Stimulated activated CD4-positive, alpha-beta T cell treated with anti-CD3 and anti-CD28 coated beads, Interleukin-1b, Interleukin-23, amount 100 ng/mL, for 24 hours (primary cell): ENCODE results near the gene TTI1.

Experiments used
- DNase-seq, 4 experiments: peaks; one replicate each; pipeline ENCODE4 v3.0.0-alpha.2; 2020; ENCODE audit warnings: low read depth in 4 of 4, low spot score in 1 of 4

The TTI1 gene

DNA sequence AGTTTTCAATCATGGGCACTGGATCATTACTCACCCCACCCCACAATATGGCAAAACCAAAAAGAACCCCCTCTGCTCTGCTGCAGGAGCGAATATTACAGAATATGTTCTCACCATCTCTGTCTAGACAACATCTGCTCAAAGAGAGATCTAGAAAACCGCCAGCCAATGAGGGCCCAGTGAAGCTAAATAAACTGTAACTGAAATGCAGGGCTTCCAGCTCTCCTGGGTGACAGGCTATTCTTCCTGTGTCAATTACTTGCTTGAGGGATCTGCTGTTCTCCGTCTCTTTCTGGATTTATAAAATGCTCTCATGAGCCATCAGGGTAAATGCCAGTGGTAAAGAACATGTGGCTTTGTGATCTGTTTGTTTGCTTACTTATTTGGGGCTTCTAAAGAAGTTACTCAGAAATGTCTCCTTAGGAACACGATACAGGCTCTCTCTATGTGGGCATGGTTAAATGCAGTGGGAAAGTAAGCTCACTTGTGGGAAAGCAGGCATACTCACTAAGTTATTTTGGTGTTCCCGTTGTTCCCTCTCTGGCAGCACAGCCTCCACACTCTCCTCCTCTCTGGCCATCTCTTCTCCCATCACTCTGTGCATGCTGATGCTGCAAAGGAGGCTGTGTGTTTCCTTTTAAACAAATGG, 44.8 kb downstream of the TTI1 start:
- DNase-seq = no peak

DNA sequence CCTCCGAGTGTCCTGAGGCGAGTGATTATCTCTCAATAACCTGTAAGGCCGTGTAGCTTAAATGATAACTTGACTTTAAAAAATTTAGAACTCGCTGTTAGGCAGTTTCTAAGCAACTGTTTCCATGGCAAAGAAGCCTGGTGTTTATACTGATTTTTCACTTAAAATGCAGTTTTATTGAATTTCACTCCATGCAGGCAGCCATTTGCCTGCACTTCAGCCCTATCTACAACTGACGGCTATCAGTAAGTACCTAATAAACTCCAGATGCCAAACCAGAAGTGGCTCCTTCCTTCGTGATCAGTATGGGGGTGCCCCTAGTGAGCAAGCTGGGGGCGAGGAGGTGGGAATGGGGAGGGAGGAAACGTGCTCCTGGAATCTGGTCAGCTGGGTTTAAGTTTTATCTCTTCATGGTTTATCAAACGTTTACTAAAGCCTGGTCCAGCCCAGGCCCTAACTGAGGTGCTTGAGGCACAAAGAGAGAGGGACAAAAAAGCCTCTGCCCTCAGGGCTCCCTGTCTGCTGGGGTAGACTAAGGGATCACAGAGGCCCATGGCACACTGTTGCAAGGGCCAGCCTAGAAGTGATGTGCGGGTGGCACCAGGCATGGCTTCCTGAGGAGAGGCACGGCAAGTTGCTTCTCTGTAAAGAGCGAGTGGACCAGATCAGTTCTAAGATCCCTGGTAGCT, 45.5 kb downstream of the TTI1 start:
- DNase-seq = no peak

DNA sequence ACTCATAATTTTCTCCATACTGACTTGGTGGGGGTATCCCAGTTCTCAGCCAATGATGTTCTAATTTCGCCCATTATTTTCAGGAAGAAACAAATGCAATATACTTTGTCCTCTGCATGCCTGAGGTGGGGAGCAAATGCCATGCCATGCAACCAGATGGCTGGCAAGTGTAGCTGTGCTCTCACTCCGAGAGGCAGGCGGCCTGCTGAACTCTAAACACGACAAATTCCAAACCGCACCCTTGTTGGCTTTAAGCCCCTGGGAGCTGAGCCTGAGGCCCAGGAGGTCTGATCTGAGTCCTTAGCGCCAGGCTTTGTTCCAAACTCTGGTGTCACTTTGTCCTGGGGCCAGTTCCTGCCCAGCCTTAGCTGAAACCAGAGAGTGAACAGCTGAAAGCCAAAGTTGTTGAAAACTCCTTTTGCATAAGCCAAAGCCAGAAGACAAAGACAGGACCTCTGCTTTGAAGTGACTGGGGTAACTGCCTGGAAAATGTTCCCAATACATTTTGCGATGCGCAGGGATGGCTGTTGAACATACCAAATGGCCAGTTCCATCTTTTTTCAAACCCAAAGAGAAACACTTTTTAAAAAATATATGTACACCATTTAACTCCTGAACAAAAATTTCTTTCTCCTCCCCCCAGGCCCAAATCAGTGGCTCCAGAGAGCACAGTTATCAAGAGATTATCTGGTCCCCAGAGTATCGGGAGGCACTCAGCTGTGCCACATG, 46.2 kb downstream of the TTI1 start:
- DNase-seq = no peak

DNA sequence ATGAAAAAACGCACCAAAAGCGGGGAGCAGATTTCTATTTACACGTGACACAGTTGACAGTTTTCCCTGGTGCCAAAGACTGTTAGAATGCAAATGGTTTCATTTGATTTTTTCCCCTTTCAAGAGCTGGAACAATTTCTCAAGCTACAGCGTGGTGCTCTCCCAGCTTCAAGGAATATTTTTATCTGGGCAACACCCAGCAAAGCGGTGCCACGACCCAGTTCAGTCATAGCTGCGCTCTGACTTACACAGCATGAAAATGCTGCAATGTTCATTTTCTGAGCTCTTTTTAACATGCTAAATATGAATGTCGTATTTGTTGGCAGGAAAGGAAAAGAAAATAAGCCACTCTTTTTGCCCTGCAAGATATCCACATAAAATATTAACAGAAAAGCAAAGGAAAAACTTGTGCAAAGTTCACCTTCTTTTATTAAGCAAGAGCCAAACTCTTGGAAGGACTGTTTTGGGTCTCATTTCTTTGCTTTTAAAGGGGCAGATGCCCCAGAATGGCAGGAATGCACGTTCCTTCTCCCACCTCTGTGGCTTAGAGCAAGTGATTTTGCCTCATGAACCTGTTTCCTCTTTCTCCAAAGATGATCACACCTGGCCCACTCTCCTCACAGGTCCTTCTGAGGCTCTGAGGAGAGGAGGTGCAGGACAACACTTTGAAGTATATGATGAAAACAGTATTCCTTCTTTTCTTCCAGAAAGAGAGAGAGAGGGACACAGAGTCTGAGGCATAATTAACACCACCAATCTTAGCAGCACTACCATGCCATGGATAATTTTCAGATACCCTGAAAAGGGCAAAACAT, 47.0 kb downstream of the TTI1 start:
- no peak for DNase-seq

DNA sequence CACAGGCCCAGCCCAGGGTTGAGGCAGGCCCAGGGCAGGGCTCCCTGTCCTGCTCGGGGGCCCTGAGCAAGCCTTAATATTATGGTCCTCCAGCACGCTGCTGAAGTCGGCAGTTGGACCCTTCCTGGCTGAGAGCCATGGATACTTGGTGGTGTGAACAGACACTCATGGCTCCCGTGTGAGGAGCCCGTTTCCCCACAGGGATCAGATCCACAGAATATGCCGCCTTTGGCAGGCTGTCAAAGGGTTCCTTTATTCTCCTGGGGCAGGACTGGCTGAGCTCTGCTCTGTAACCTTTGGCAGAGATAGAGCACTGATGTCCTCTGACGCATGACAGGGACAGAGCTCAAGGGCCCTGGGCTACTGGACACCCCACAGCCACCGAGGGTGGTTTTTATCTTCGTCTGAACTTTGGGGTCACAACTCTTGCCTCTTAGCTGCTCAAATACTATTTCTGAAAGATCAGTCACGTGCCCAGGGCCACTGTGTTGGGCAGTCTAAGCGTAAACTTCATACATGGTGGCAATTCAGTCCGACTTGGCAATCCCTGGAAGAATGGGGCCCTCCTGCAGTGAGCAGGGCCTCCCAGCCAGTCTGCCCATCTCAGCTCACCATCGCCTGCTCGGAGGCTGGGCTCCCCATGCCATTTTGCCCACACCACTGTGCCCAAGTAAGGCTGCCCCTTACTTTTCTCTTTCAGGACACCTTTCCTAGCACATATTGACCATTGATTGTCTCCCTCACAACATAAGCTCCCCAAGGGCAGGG, 49.1 kb downstream of the TTI1 start:
- DNase-seq = no peak

DNA sequence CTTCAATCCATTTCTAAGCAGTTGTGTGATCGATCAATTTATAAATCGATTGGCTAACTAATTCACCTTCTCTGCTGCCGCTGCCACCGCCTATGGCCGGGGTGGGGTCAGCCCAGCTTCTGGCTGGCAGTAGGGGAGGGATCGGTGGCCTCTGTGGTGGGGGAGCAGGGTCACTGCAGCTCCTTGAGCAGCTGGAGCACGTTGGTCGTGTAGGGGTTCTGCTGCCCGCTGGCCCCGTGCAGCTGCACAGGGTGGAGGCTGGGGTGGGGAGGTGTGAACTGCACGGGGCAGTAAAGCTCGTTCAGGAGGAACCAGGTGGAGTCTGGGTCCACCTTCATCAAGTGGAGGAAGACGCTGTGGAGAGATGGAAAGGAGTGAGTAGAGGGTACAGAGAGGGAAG, 50.0 kb downstream of the TTI1 start:
- no peak for DNase-seq

DNA sequence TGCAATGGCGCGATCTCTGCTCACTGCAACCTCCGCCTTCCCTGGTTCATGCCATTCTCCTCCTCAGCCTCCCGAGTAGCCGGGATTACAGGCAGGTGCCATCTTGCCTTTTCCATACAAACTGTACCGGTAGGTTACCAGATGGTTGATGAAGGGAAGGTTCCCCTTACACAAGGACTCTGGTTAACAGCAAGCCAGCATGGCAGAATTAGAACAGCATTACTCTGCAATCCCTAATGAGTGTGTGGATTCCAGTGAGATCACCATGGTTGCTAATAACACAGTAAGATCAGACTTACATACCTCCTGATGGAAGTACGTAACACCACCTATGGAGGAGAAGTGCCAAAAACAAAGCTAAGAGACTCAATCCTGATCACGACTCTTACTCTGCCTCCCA, 51.7 kb downstream of the TTI1 start:
- no peak for DNase-seq

DNA sequence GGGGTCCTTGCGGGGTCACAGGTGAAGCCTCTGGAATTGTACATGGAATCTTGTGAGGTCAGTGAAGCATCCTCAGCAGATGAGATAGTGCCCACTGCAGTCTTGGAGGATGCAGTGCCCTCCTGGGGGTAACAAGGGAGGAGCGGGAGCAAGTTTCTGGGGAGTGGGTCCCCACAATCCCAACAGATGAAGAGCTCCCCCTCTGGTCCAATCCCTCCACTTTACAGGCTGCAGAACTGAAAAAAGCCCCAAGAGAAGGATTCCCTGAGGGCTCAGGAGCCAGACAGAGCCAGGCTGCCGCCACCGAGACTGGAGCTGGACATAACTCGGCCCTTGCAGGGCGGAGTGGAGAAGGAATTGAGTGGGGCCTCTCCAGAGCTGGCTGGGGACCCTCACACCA, 52.4 kb downstream of the TTI1 start:
- no peak for DNase-seq

DNA sequence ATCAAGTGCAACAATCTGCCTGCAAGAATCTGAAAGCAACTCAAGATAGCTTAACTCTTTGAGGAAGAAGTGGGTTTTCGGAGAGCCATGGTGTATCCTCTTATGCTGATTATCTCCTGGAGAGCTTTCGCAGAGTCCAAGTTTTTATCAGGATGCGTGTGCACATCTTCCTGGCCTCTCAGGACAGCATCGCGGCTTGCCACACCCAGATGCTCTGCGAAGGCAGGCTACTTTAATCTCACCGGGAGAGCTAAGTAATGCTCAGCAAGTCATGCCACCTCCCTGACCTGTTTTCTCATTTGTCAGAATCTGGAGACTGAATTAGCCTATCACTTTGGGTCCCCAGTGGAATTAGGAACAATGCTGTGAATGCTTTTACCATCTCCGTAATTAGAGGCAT, 52.9 kb downstream of the TTI1 start:
- no peak for DNase-seq

DNA sequence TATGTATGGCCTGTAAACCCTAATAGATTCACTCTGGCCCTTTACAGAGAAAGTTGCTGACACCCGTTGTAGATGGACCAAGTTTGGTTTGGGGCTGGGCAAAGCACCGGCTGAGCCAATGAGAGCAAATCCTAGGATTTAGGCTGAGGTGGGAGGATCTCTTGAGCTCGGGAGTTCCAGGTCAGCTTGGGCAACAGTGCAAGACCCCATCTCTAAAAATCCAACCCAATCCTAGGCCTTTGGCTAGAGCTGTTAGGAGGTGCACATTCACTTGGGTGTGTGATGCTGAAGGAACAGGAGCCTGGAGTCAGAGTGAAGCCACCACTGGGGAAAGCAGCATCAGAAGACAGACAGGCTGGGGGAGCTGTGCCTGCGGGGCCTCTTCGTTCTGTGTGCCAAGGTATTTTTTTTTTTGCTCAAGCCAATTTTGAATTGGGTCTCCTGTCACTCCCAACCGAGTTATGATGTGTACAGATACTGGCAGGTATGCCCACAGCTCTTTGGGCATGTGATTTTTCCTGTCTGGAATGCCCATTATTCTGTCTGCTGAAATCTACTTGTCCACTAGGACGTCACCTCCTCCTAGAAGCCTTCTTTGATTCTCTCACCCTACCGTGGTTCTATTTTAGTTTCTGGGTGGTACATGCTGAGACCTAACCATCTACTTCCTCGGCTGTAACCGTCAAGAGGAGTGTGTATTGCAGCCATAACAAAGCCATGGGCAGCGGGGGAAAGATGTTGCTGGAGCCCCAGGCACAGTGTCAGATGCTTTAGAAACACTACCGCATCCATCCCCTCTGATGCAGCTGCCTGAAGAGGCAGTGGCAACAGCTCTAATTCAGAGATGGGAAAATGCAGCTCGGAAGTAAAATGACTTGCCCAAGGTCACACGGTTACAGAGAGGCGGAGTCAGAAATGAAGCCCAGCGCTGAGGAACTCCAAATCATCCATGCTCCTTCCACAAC, 54.0 kb downstream of the TTI1 start:
- no peak for DNase-seq

DNA sequence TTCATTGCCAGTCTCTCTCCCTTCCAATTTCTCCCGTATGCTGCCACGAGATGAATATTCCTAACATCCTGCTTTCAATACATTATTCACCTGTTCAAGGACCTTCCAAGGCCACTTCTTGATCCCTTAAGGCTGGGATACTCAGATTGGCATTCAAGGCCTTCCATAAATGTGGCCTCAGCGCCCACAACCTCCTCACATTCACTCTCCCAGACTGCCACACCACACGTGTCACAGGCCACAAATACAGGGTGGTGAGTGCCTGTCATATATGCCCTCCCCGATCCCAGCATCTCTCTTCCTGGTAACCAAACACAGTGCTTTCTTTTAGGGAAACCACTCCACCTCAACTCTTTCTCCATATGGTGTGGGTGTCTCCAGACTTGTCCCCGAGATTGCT, 55.5 kb downstream of the TTI1 start:
- no peak for DNase-seq

DNA sequence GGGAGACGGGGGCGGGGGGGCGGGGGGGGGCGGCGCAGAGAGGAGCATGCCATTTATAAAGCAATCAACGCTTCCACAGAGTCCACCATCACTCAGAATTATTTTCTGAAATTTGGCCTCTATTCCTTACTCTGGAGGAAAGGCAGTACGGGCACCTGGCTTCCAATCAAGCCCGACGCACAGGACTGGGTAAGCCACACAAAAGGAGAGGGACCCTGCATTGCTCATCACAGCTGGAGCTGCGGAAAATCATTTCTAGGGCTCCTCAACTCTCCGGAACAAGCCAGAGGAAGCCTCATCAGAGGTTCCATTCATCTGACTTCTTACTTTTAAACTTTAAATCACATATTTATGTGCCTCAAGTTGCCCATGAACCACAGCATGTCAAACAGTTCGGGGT, 55.9 kb downstream of the TTI1 start:
- DNase-seq = no peak

DNA sequence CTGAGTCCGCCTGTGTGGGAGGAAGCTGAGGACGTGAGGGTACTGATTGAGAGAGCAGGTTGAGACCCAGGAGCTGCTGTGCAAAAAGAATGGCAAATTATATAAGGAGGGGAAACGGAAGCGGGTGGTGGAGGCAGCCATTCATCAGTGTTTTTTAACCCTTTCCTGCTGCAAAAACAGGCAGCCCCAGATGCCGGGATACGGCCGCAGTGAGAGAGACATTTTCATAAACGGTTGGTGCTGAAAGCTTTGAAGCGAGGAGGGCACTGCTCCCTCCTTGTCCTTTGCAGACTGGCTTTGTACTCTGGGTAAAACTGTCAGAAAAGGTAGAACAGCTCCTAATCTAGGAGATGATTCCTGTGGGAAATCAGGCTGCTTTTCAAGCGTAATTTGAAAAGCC, 56.4 kb downstream of the TTI1 start:
- DNase-seq = no peak

DNA sequence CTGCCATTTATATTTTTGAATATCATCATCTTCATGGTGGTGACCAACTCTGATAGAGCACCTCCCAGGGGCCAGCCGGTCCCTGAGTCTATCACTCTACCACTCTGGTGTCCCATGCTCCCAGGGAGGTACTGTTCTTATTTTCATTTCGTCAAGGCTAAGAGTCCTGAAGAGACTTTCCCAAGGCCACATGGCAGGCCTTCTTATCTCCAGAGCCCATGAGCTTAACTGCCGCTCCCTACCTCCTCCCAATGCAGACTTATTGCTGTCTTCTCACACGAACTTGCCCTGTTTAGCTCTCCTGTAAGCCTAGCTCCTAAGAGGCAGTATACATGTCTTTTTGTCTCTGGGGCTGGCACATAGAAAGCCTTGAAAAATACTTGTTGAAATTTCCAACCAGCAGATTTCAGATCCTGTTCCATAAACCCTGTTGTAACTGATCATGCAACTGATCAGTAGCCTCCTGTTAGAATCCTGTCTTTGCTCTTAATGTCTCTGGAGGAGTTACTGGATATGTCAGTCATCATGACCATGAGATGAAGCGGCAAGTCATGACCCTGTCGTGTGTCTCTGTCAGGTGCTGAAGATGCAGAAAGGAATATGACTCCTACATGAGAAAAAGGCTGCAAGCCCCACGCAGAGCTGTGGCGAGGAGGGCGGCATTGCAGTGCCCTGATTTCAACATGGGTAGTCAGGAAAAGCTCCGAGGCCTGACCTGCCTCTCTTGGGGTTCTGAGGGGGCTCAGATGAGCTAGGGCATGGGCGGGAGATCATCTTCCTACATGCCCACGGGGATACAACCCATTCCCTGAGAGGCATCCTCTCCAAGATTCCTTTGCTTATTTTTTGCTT, 60.0 kb downstream of the TTI1 start:
- DNase-seq = no peak

DNA sequence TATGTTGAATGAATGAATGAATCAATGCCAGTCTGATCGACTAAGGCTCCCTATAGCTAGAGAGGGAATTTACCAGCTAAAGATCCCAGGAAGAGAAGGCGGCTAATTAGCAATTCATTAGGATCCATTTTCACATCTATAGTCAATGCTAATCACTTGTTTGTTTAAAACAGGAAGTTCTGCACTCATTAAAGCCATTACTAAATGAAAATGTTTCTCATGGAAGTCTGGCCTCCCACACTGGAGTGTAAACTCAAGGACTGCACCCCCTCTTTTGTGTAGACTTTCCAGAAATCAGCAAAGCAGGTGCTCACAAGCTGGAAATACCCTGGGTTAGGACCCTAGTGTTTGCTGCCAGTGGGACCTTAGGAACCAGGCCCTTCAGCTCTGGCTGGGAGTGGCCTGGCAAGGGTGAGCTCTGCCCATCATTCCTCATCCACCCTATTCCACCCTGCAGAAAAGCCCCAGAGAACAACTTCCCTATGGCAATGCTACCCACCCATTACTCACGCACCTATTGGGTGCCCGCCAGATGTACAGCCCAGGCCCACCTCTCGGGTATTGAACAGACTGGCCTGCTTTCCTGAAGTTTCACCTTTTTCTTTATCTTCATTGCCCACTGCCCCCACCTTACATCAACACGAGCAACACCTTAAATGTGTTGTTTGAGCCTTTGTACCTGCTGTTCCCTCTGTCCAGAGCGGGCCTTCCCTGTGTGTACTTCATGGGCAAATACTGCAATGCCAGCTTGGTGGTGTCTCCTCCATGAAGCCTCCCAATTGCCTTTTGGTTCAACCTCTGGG, 60.8 kb downstream of the TTI1 start:
- DNase-seq = no peak

DNA sequence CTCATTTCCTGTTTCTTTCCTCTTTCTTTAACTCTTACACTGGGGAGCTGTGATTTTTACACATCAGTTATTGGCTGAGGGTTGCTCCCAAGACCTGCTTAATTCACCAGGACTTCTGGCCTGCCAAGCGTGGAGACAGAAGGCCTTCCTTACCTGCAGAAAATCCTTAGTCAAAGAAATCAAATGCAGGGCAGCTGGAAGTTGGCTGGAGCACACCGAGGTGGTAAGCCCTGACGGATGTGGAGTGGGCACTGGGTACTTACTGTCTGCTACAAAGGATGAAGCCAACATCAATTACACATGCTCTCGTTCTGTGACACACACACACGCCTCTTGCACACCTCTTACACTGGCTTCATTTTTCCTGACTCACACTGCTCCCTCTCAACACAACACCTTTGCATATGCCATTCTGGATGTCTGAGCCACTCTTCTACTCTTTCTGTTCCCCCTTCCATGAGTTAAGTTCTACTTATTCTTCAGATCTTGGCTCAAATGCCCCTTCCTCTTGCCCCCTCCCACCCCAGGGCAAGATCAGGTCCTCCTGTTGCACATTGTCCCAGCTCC, 61.6 kb downstream of the TTI1 start:
- DNase-seq = no peak

DNA sequence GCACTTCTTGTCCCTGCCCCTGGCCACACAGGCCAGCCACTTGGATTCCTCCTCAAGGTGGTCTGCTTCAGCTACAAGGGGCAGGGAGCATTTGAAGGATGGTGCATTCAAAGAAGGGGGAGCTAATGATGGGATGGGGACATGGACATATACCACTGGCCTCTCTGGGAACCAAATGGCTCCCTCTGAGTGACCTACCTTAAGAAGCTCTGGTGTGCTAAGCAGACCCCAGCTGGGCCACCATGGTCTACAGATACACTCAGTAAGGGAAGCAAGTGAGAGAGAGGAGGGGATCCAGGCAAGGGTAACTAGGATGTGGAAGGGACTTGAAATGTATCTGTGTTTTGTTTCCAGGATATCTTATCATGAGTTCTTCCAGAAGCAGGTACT, 62.4 kb downstream of the TTI1 start:
- DNase-seq = no peak
